Kidney (tissue), 14 donors: ENCODE measurements around the gene ART1. TPM values are rescaled to one million over a fixed set of nuclear protein-coding genes. Genes with fewer than 3 reads are reported as not detected.

Source experiments
- DNase-seq, 5 donors: peaks; one replicate each; pipeline ENCODE4 v3.0.0-alpha.2; 2013 to 2020
- FAIRE-seq: peaks from 2 replicates; lab custom pipeline; 2012; peaks lifted over from hg19 to GRCh38; lab: Jason Lieb, UNC
- H3K27ac ChIP-seq, 2 donors: one replicate each; pipeline ENCODE4 v1.7.0; 2013; ENCODE audit warnings: low read depth in 2 of 2, low read length in 2 of 2, inconsistent platforms in 1 of 2
- H3K27me3 ChIP-seq: one replicate; pipeline ENCODE4 v1.7.1; 2013; ENCODE audit warnings: low read length, inconsistent platforms; ENCODE audit not compliant: control insufficient read depth, insufficient read depth
- H3K36me3 ChIP-seq, 3 donors: one replicate each; pipeline versions ENCODE4 v1.7.0 to v1.7.1; 2013; ENCODE audit warnings: low read length in 3 of 3, control low read depth in 1 of 3, inconsistent platforms in 1 of 3; ENCODE audit not compliant: insufficient read depth in 3 of 3, control insufficient read depth in 2 of 3
- H3K4me1 ChIP-seq, 3 donors: one replicate each; pipeline versions ENCODE4 v1.7.0 to v1.7.1; 2013; ENCODE audit warnings: low read length in 3 of 3, inconsistent platforms in 1 of 3, low read depth in 1 of 3; ENCODE audit not compliant: control insufficient read depth in 2 of 3, insufficient read depth in 2 of 3
- H3K4me3 ChIP-seq, 3 donors: one replicate each; pipeline versions ENCODE4 v1.7.0 to v1.8.1; 2013; ENCODE audit warnings: low read length in 3 of 3, control low read depth in 1 of 3, inconsistent platforms in 1 of 3
- H3K9ac ChIP-seq, 3 donors: one replicate each; pipeline versions ENCODE4 v1.7.0 to v1.7.1; 2013; ENCODE audit warnings: low read length in 3 of 3, control low read depth in 1 of 3, inconsistent platforms in 1 of 3
- H3K9me3 ChIP-seq, 3 donors: one replicate each; pipeline versions ENCODE4 v1.7.0 to v1.7.1; 2013; ENCODE audit warnings: low read length in 3 of 3, control low read depth in 1 of 3, inconsistent platforms in 1 of 3; ENCODE audit not compliant: control insufficient read depth in 2 of 3, insufficient read depth in 1 of 3
- CTCF ChIP-seq: IDR thresholded peaks from 3 replicates; pipeline ENCODE4 v1.5.1; 2012; ENCODE audit warnings: mild to moderate bottlenecking, moderate library complexity, borderline replicate concordance; ENCODE audit not compliant: insufficient read depth; ENCODE audit errors: extremely low read depth
- intact Hi-C: fragments of 100-400 bp; cut with DNase I; formaldehyde crosslinking; loops from one replicate; pipeline ENCODE4 v1.11.1; 2022
- polyA plus RNA-seq: library from polyadenylated mRNA; stranded (reverse); fragments of 350-450 nt; fragmentation: Illumina TruSeq; extraction: RNeasy Lipid Tissue Mini Kit (QIAGEN cat#74804); gene quantifications from one replicate; pipeline ENCODE4 v1.2.3, GENCODE V29; 2014; ENCODE audit warnings: low read depth, low replicate concordance; ENCODE audit not compliant: insufficient read depth
- total RNA-seq: library from RNA; stranded (reverse); fragmentation: NEBNext Ultra II Directional; extraction: Animal tissue kit (Norgen Biotek cat#: 25700); gene quantifications from one replicate; pipeline ENCODE4 v1.2.1, GENCODE V29; 2021
- donor health status: control.
- donor health status: control.
- donor health status: control.
- donor health status: control.
- donor health status: control.
- donor health status: DM: yes; HTN: yes; CAD: no.
- donor health status: Normal renal cell carcinoma (clear cell type).

The ART1 gene
- total and polyA plus RNA-seq, 2 donors from 2014 or later, result 0.31 TPM; not detected in 1

GRCh38 chr11:3664032-3664630, 19.2 kb downstream of the ART1 start:
- Histone ChIP-seq H3K27ac (no peak overlapping the region), H3K4me1 (no peaks in the 10 kb centered on the region), H3K27me3 (no peaks in the 10 kb centered on the region), H3K9ac (no peak overlapping the region), H3K4me3 (no peak overlapping the region), H3K9me3 (no peaks in the 10 kb centered on the region), H3K36me3 (peaks cover 0 to 8% (median 3%) of the 10 kb centered on the region in 3 donors)
- TF ChIP-seq CTCF, result no peak
- FAIRE-seq (no peak), DNase-seq (peak in 1 of 5 donors; percentile 47)
- intact Hi-C loops, result no loop called here

- H3K36me3 ChIP-seq, result peaks cover 0 to 8% (median 4%) of the 10 kb centered on the region in 3 donors
- no peak overlapping the region for H3K9ac ChIP-seq
- no peak for TF ChIP-seq CTCF
- H3K4me3 ChIP-seq, result no peak overlapping the region
- peak in 1 of 5 donors; percentile 59 for DNase-seq
- no peaks in the 10 kb centered on the region for H3K9me3 ChIP-seq
- H3K27me3 ChIP-seq, result no peaks in the 10 kb centered on the region
- no peaks in the 10 kb centered on the region for H3K4me1 ChIP-seq
- no peak for FAIRE-seq
- H3K27ac ChIP-seq, result no peak overlapping the region
- intact Hi-C loops, result no loop called here
These were observed 20.6 kb downstream of the ART1 start for GRCh38 chr11:3665336-3666022.

- Histone ChIP-seq H3K36me3 (peaks cover 0 to 8% (median 4%) of the 10 kb centered on the region in 3 donors), H3K27ac (no peak overlapping the region), H3K9ac (no peak overlapping the region), H3K9me3 (no peaks in the 10 kb centered on the region), H3K4me1 (no peaks in the 10 kb centered on the region), H3K4me3 (no peak overlapping the region), H3K27me3 (no peaks in the 10 kb centered on the region)
- intact Hi-C loops, result no loop called here
- FAIRE-seq (no peak), DNase-seq (no peak)
- TF ChIP-seq CTCF, result no peak
These were observed 21.1 kb downstream of the ART1 start for GRCh38 chr11:3666023-3666530.
